ENCODE results near the gene ATP7B. TPM values are rescaled to one million over a fixed set of nuclear protein-coding genes. Genes with fewer than 3 reads are reported as not detected.

ATP7B gene
- total and polyA plus RNA-seq, 2 donors, result 1.2 to 1.8 TPM

GRCh38 chr13:51946163-51946669 lies 65.0 kb downstream of the ATP7B start:
- Histone ChIP-seq H3K4me1 (ENCODE audit: control insufficient read depth in 2 of 2, insufficient read depth in 2 of 2, low read length in 2 of 2) (peaks cover 0 to 17% of the 10 kb centered on the region in 2 donors), H3K27ac (ENCODE audit: low read depth in 1 of 2, low read length in 1 of 2) (no peak overlapping the region), H3K27me3 (ENCODE audit: control insufficient read depth in 2 of 2, insufficient read depth in 1 of 2, low read length in 1 of 2) (no peaks in the 10 kb centered on the region), H3K4me3 (ENCODE audit: low read length in 2 of 2) (no peak overlapping the region), H3K36me3 (ENCODE audit: control insufficient read depth in 2 of 2, insufficient read depth in 2 of 2, low read length in 1 of 2) (no peaks in the 10 kb centered on the region), H3K9me3 (ENCODE audit: control insufficient read depth in 2 of 2, insufficient read depth in 1 of 2, low read length in 1 of 2) (peaks cover 0 to 4% of the 10 kb centered on the region in 2 donors)
- 94% methylated on average over 15 of the region's 15 CpGs for WGBS
- DNase-seq (ENCODE audit: low read depth in 6 of 9, low spot score in 9 of 9), result no peak

GRCh38 chr13:51945149-51945548 lies 66.1 kb downstream of the ATP7B start:
- 57% methylated on average over 12 of the region's 12 CpGs for WGBS
- no peak overlapping the region for H3K4me3 ChIP-seq (ENCODE audit: low read length in 2 of 2)
- H3K36me3 ChIP-seq (ENCODE audit: control insufficient read depth in 2 of 2, insufficient read depth in 2 of 2, low read length in 1 of 2), result no peaks in the 10 kb centered on the region
- H3K27ac ChIP-seq (ENCODE audit: low read depth in 1 of 2, low read length in 1 of 2), result no peak overlapping the region
- no peak for DNase-seq (ENCODE audit: low read depth in 6 of 9, low spot score in 9 of 9)
- peaks cover 0 to 17% of the 10 kb centered on the region in 2 donors for H3K4me1 ChIP-seq (ENCODE audit: control insufficient read depth in 2 of 2, insufficient read depth in 2 of 2, low read length in 2 of 2)
- no peaks in the 10 kb centered on the region for H3K27me3 ChIP-seq (ENCODE audit: control insufficient read depth in 2 of 2, insufficient read depth in 1 of 2, low read length in 1 of 2)
- peaks cover 0 to 2% of the 10 kb centered on the region in 2 donors for H3K9me3 ChIP-seq (ENCODE audit: control insufficient read depth in 2 of 2, insufficient read depth in 1 of 2, low read length in 1 of 2)

DNA sequence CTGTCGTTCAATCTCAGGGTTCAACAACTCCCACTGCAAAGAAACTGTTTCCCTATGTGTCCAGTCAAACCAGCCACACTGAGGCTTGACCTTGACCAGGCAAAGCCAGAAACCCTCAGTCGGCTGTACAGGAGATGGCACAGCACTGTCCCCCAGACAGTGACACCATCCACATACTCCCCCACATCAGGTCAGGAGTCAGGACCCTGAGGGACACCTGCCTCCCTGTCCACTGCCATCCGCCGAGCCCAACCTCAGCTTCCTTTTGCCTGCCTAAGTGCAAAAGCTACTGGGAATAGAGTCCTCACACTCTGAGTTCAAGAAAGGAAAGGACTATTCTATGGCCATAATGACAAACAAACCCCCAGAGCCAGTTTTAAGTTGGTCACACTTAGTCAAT lies 66.8 kb downstream of the ATP7B start:
- Histone ChIP-seq H3K27ac (ENCODE audit: low read depth in 1 of 2, low read length in 1 of 2) (no peak overlapping the region), H3K36me3 (ENCODE audit: control insufficient read depth in 2 of 2, insufficient read depth in 2 of 2, low read length in 1 of 2) (no peaks in the 10 kb centered on the region), H3K4me3 (ENCODE audit: low read length in 2 of 2) (no peak overlapping the region), H3K27me3 (ENCODE audit: control insufficient read depth in 2 of 2, insufficient read depth in 1 of 2, low read length in 1 of 2) (no peaks in the 10 kb centered on the region), H3K9me3 (ENCODE audit: control insufficient read depth in 2 of 2, insufficient read depth in 1 of 2, low read length in 1 of 2) (no peaks in the 10 kb centered on the region), H3K4me1 (ENCODE audit: control insufficient read depth in 2 of 2, insufficient read depth in 2 of 2, low read length in 2 of 2) (peaks cover 0 to 17% of the 10 kb centered on the region in 2 donors)
- no peak for DNase-seq (ENCODE audit: low read depth in 6 of 9, low spot score in 9 of 9)
- WGBS, result 50% methylated on average over 4 of the region's 4 CpGs

GRCh38 chr13:51943721-51944120 lies 67.5 kb downstream of the ATP7B start:
- WGBS, result 69% methylated on average over 8 of the region's 8 CpGs
- no peaks in the 10 kb centered on the region for H3K9me3 ChIP-seq (ENCODE audit: control insufficient read depth in 2 of 2, insufficient read depth in 1 of 2, low read length in 1 of 2)
- H3K4me3 ChIP-seq (ENCODE audit: low read length in 2 of 2), result no peak overlapping the region
- no peaks in the 10 kb centered on the region for H3K36me3 ChIP-seq (ENCODE audit: control insufficient read depth in 2 of 2, insufficient read depth in 2 of 2, low read length in 1 of 2)
- DNase-seq (ENCODE audit: low read depth in 6 of 9, low spot score in 9 of 9), result no peak
- H3K27ac ChIP-seq (ENCODE audit: low read depth in 1 of 2, low read length in 1 of 2), result no peak overlapping the region
- H3K27me3 ChIP-seq (ENCODE audit: control insufficient read depth in 2 of 2, insufficient read depth in 1 of 2, low read length in 1 of 2), result no peaks in the 10 kb centered on the region
- peaks cover 0 to 17% of the 10 kb centered on the region in 2 donors for H3K4me1 ChIP-seq (ENCODE audit: control insufficient read depth in 2 of 2, insufficient read depth in 2 of 2, low read length in 2 of 2)

DNA sequence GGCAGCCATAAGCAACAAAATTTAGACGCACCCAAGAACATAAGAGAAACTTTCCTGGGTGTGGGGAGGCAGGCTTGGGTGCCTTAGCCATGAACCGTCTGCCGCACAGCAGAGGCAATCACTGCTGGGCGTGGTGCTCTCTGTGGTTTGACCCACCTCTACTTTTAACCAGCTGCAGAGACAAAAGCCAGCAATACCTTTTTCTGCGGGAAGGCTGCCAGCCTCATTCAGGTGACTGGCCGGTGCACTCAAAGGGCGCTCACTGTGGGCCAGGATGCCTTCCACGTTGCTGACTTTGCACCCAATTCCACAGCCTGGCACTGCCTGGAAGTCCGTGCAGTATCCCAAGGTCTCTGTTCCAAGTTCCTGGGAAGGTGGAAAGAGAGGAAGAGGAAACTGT lies 69.1 kb downstream of the ATP7B start:
- WGBS, result 43% methylated on average over 9 of the region's 9 CpGs
- Histone ChIP-seq H3K9me3 (ENCODE audit: control insufficient read depth in 2 of 2, insufficient read depth in 1 of 2, low read length in 1 of 2) (no peaks in the 10 kb centered on the region), H3K4me1 (ENCODE audit: control insufficient read depth in 2 of 2, insufficient read depth in 2 of 2, low read length in 2 of 2) (peaks cover 0 to 17% of the 10 kb centered on the region in 2 donors), H3K27me3 (ENCODE audit: control insufficient read depth in 2 of 2, insufficient read depth in 1 of 2, low read length in 1 of 2) (no peaks in the 10 kb centered on the region), H3K27ac (ENCODE audit: low read depth in 1 of 2, low read length in 1 of 2) (no peak overlapping the region), H3K36me3 (ENCODE audit: control insufficient read depth in 2 of 2, insufficient read depth in 2 of 2, low read length in 1 of 2) (no peaks in the 10 kb centered on the region), H3K4me3 (ENCODE audit: low read length in 2 of 2) (no peak overlapping the region)
- DNase-seq (ENCODE audit: low read depth in 6 of 9, low spot score in 9 of 9), result peak in 2 of 9 donors; percentile 17 to 32

DNA sequence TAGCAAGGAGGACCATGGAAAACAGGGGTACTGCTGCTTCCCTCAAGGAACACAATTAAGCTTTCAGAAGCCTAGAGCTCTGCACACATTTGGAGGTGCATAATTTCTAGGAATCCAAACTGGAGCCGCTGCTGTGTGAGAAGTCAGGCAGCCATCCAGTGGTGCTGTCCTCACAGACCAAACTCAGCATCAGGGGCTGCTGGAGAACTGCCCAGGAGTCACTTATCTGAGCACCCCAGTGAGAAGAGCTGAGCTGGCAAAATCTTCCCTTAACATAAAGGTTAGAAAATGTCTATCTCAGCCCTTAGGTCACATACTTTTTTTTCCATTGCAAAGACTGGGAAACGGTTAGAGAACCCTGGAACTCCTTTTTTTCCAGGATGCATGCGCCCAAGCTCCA lies 72.8 kb downstream of the ATP7B start:
- WGBS, result 94% methylated on average over 3 of the region's 3 CpGs

DNA sequence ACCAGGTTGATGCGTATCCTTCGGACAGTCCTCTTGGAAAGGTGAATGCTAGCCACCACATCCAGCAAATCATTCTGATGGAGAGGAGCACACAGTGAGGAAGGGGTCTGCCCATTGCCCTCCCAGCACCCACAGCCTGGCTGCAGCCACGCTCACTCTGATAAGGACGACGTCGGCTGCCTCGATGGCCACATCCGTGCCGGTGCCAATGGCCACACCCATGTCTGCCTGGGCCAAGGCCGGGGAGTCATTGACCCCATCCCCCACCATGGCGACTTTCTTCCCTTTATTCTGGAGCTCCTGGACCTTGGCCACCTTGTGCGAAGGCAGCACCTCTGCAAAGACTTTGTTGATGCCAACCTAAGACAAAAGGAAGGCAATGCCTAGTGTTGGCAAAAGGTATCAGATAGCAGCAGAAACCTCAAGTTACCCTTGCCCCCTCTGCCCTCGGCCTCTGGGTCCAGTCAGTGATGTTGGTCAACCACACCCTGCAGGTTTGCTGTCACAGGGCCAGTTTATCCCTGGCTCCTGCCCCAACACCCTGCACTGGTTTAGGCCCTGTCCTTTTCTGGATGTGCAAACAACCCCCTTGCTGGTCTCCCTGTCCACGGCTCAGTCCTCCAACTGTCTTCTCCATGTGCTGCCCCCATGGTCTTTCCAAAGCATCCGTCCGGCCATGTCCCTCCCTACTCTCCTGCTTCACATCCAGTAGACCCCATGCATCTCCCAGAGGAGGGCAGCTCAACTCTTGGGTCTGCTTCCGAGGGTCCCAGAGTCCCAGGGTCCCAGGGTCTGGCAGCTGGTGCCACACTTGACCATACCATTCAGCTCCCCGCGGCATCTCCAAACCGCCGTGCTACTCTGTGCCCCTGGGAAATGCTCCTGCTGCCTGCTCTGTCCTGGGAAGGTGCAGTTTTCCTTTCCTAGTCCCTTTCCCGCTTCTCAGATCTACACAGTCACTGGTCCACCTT lies 73.6 kb downstream of the ATP7B start:
- H3K9me3 ChIP-seq (ENCODE audit: control insufficient read depth in 2 of 2, insufficient read depth in 1 of 2, low read length in 1 of 2), result no peaks in the 10 kb centered on the region
- H3K4me1 ChIP-seq (ENCODE audit: control insufficient read depth in 2 of 2, insufficient read depth in 2 of 2, low read length in 2 of 2), result peaks cover 0 to 4% of the 10 kb centered on the region in 2 donors
- H3K27ac ChIP-seq (ENCODE audit: low read depth in 1 of 2, low read length in 1 of 2), result no peak overlapping the region
- no peaks in the 10 kb centered on the region for H3K27me3 ChIP-seq (ENCODE audit: control insufficient read depth in 2 of 2, insufficient read depth in 1 of 2, low read length in 1 of 2)
- no peak for DNase-seq (ENCODE audit: low read depth in 6 of 9, low spot score in 9 of 9)
- 98% methylated on average over 22 of the region's 22 CpGs for WGBS
- H3K36me3 ChIP-seq (ENCODE audit: control insufficient read depth in 2 of 2, insufficient read depth in 2 of 2, low read length in 1 of 2), result no peaks in the 10 kb centered on the region
- no peak overlapping the region for H3K4me3 ChIP-seq (ENCODE audit: low read length in 2 of 2)

More for the DNA sequence above, 72.8 kb downstream of the ATP7B start:
- Histone ChIP-seq H3K9me3 (ENCODE audit: control insufficient read depth in 2 of 2, insufficient read depth in 1 of 2, low read length in 1 of 2) (no peaks in the 10 kb centered on the region), H3K36me3 (ENCODE audit: control insufficient read depth in 2 of 2, insufficient read depth in 2 of 2, low read length in 1 of 2) (no peaks in the 10 kb centered on the region), H3K27me3 (ENCODE audit: control insufficient read depth in 2 of 2, insufficient read depth in 1 of 2, low read length in 1 of 2) (no peaks in the 10 kb centered on the region), H3K4me3 (ENCODE audit: low read length in 2 of 2) (no peak overlapping the region), H3K4me1 (ENCODE audit: control insufficient read depth in 2 of 2, insufficient read depth in 2 of 2, low read length in 2 of 2) (peaks cover 0 to 4% of the 10 kb centered on the region in 2 donors), H3K27ac (ENCODE audit: low read depth in 1 of 2, low read length in 1 of 2) (no peak overlapping the region)
- DNase-seq (ENCODE audit: low read depth in 6 of 9, low spot score in 9 of 9), result no peak

DNA sequence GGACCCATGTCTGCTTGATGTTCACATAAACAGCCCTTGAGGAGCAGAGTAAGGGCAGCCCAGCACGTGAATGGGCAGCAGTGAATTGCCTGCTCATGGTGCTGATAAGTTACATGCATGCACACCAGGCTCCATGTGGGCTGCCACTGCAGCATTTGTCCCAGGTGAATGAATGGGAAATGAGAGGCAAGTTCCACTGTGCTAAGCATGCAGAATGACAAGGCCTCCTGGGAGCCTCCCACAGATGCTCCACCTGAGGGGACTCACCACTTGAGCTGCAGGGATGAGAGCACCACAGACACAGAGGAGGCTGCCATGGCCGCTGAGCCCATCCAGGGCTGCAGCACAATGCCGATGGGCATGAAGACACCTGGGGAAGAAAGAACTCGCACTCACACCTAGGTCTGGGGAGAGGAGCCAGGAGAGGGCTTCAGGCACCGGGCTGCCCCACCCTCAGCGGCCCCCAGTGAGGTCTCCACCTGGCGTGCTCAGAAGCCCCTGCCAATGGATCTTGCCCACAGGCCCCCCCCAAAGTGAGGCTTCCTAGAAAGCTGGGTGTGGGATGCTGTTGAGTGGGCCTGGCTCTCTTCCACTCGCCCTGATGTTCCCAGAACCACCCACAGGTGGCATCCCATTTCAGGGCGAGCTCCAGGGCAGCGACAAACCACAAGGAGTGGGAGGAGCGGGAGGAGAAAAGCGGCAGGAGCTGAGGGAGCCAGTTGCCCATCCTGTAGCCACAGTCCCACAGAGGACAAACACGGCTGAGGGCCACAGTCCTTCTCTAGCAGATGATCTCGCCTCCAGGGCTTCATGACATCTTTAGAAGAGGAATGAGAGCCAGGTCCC lies 75.7 kb downstream of the ATP7B start:
- Histone ChIP-seq H3K9me3 (ENCODE audit: control insufficient read depth in 2 of 2, insufficient read depth in 1 of 2, low read length in 1 of 2) (no peaks in the 10 kb centered on the region), H3K27ac (ENCODE audit: low read depth in 1 of 2, low read length in 1 of 2) (no peak overlapping the region), H3K27me3 (ENCODE audit: control insufficient read depth in 2 of 2, insufficient read depth in 1 of 2, low read length in 1 of 2) (no peaks in the 10 kb centered on the region), H3K4me1 (ENCODE audit: control insufficient read depth in 2 of 2, insufficient read depth in 2 of 2, low read length in 2 of 2) (no peaks in the 10 kb centered on the region), H3K4me3 (ENCODE audit: low read length in 2 of 2) (no peak overlapping the region), H3K36me3 (ENCODE audit: control insufficient read depth in 2 of 2, insufficient read depth in 2 of 2, low read length in 1 of 2) (no peaks in the 10 kb centered on the region)
- DNase-seq (ENCODE audit: low read depth in 6 of 9, low spot score in 9 of 9), result no peak
- WGBS, result 81% methylated on average over 14 of the region's 14 CpGs

Measured in thymus (tissue), 11 donors.